C4-2B (cell line): ENCODE data around the gene KCNQ4.

Source experiments
- ZFX ChIP-seq: fragments of 450-650 bp; IDR thresholded peaks from 2 replicates; pipeline ENCODE4 v1.6.1; 2017
- TF ChIP-seq, protein P1 (sequence below): fragments of 450-650 bp; conservative IDR thresholded peaks from 2 replicates; pipeline ENCODE4 v1.5.1; 2017; ENCODE audit warnings: mild to moderate bottlenecking

- TF ChIP-seq, protein P1, sequence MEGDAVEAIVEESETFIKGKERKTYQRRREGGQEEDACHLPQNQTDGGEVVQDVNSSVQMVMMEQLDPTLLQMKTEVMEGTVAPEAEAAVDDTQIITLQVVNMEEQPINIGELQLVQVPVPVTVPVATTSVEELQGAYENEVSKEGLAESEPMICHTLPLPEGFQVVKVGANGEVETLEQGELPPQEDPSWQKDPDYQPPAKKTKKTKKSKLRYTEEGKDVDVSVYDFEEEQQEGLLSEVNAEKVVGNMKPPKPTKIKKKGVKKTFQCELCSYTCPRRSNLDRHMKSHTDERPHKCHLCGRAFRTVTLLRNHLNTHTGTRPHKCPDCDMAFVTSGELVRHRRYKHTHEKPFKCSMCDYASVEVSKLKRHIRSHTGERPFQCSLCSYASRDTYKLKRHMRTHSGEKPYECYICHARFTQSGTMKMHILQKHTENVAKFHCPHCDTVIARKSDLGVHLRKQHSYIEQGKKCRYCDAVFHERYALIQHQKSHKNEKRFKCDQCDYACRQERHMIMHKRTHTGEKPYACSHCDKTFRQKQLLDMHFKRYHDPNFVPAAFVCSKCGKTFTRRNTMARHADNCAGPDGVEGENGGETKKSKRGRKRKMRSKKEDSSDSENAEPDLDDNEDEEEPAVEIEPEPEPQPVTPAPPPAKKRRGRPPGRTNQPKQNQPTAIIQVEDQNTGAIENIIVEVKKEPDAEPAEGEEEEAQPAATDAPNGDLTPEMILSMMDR, result no peak
- TF ChIP-seq ZFX, result no peak
Observed at GRCh38 chr1:40743452-40743851, 40.1 kb upstream of the KCNQ4 start.
